Astrocyte of the cerebellum (primary cell): Measurements from ENCODE around the gene EPOP.

Experiments used
- DNase-seq: peaks from one replicate; pipeline ENCODE4 v3.0.0-alpha.2; 2011; ENCODE audit warnings: low read depth
- H3K4me3 ChIP-seq: 2 replicates; pipeline ENCODE4 v1.5.1; 2011; ENCODE audit warnings: mild to moderate bottlenecking, low read depth, low read length, moderate library complexity
- in situ Hi-C: cut with HindIII; loops from 2 replicates; pipeline ENCODE4 v1.10.0; 2017; ENCODE audit warnings: low sequenced_read_pairs
- TF ChIP-seq, protein P1 (sequence below): IDR thresholded peaks from 2 replicates; pipeline ENCODE4 v1.5.1; 2012; ENCODE audit warnings: low read length, low read depth, moderate library complexity, mild to moderate bottlenecking; ENCODE audit errors: missing control alignments

The EPOP gene

DNA sequence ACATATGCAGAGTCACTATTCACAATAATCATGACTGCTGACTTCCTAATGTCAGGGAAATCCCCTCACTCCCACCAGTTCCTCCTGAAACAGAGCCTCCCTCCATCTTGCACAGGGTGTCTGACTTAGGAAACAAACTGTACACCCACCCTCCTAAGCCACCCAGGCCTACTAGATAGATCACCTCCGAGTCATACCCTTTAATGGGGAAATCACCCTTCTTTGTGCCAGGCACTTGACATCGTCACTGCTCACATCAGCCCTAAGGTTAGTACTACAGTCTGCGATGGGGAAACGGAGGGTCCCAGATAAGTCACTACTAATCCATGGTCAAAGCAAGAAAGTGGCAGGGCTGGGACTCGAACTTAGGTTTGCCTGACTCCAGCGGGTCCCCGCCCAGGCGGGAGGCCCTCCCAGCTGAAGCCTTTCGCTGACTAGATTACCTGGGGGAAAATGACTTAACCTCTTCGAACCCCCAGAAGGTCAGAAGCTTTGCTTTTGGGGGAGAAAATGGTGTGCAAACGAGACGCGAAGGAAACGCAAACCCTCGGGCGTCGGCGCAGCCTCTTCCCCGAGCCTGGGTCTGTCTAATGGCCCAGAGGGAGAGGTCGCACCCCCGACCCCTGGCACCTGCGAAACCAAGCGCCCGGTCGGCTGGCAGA, 26.9 kb upstream of the EPOP start:
- H3K4me3 ChIP-seq = peak overlapping the region; percentile 91
- in situ Hi-C loops = no loop called here
- DNase-seq = no peak
- TF ChIP-seq, protein P1, sequence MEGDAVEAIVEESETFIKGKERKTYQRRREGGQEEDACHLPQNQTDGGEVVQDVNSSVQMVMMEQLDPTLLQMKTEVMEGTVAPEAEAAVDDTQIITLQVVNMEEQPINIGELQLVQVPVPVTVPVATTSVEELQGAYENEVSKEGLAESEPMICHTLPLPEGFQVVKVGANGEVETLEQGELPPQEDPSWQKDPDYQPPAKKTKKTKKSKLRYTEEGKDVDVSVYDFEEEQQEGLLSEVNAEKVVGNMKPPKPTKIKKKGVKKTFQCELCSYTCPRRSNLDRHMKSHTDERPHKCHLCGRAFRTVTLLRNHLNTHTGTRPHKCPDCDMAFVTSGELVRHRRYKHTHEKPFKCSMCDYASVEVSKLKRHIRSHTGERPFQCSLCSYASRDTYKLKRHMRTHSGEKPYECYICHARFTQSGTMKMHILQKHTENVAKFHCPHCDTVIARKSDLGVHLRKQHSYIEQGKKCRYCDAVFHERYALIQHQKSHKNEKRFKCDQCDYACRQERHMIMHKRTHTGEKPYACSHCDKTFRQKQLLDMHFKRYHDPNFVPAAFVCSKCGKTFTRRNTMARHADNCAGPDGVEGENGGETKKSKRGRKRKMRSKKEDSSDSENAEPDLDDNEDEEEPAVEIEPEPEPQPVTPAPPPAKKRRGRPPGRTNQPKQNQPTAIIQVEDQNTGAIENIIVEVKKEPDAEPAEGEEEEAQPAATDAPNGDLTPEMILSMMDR = no peak

DNA sequence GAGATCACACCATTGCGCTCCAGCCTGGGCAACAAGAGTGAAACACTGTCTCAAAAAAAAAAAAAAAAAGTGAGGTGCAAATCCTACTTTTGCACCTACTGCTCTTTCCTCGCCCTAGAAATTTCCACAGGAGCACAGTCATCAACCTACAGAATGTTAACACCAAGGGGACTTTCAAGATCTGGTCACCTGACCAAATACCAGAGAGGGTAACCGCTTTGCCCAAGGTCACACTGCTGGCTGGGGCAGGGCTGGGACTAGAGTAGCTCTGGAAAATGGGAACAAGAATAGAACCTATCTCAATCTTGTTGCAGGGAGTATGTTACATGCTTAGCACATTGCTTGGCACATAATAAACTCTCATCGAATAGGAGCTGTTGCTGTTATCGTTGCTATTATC, 24.0 kb upstream of the EPOP start:
- TF ChIP-seq, protein P1 = no peak
- H3K4me3 ChIP-seq = no peak overlapping the region
- DNase-seq = no peak
- in situ Hi-C loops = no loop called here

DNA sequence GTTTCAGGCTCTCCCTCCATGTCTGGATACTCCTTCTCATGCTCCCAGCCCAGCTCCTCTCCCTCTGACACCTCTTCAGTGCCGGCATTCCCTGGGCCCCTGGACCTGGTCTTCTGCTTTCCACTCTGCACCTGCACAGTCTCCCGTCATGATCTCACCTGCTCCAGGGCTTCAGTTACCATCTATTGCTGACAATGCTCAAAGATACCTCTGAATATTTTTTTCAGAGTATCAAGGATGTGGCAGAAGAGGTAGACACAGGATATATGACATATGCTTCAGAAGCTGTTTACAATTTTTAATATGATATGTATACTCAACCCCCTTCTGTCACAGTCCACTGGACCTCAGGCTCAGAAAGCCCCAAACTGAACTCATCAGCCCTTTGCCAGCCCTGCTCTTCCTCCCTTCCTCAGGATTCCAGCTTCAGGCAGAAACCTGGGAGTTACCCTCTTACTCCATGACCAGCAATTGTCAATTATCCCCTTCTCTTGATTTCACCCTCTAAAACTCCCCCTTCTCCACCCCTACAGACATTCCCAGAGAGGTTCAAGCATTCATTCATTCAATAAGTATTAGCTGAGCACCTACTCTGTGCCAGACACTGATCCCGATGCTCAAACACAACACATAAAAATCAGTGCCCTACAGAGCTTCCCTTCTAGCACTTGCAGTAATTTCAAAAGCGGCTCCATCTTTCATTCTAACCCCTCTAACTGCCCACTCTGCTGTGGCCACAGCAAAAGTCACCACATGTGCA, 22.5 kb upstream of the EPOP start:
- TF ChIP-seq, protein P1 = no peak
- H3K4me3 ChIP-seq = no peak overlapping the region
- in situ Hi-C loops = no loop called here
- no peak for DNase-seq

DNA sequence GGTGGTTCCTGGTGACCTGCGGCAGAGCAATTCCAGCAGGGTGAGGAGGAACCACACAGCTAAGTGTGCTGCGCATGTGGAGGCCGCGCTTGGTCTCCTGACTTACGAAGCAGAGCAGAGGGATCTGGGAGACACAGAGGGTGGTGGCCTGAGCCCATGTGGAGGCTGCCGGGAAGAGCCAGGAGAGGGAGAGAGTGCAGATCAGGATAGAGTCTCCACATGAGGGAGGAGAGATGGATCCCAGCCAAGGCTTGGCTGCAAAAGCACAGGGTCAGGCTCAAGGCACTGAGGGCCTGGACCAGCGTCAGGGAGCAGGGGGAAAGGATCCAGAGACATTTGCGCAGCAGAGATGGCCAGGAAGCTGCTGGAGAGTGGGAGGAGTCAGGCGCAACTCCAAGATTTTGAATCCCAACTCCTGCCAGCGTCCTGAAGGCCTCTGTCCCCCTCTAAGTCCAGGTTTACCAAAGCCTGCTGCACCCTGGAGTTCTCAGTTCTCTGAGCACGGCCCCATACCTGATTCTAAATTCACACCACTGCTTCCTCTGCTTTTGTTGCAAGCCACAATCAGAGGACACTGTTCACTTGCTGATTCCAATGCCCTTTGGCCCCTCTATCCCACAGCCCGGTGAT, 19.1 kb upstream of the EPOP start:
- TF ChIP-seq, protein P1 = no peak
- in situ Hi-C loops = no loop called here
- H3K4me3 ChIP-seq = no peak overlapping the region
- DNase-seq = no peak

DNA sequence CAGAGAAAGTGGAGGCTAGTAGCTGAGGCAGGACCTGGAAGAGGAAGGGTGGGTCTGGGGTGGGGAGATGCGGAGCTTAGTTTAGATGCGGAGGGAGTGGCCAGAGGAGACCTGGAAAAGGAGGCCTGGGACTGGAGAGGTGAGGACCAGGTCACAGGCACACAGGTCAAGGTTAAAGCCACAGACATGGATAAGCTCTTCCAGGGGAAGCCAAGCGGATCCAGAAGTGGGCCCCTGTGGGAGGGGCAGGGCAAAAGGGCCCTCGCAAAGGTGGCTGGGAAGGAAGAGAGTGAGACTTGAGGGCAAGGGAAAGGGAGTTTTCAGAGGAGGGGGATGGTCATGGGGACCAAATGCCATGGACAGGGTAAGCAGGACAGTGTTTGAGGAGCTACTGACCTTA, 16.4 kb upstream of the EPOP start:
- in situ Hi-C loops = no loop called here
- H3K4me3 ChIP-seq = no peak overlapping the region
- no peak for DNase-seq
- TF ChIP-seq, protein P1 = no peak

DNA sequence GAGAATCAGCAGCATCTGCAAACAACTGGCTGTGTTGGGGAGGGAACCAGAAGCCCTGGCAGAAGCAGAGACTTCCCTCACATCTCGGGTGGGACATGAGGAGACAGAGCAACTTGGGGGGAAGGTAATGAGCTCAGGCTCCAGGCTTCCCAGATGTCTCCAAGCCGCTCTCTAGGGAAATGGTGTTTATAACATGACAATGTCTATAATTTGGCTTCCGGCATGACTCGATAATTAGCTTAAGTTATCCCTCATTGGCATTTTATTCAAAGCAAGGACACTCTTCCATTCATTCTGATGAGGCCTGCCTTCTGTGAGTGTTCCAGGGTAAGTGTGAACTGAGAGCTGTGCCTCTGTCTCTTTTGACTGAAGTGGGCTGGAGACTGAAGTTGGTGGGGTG, 15.6 kb upstream of the EPOP start:
- H3K4me3 ChIP-seq = no peak overlapping the region
- in situ Hi-C loops = no loop called here
- TF ChIP-seq, protein P1 = no peak
- no peak for DNase-seq
